HFFc6 (cell line): Measurements from ENCODE around the gene SMIM43. TPM values are rescaled to one million over a fixed set of nuclear protein-coding genes. Genes with fewer than 3 reads are reported as not detected.

Source experiments
- DNase-seq: peaks from one replicate; pipeline ENCODE4 v3.0.0-alpha.2; 2018
- H3K27ac Mint-ChIP-seq: 2 replicates; pipeline ENCODE4 v1.8.0; 2020; ENCODE audit warnings: mild to moderate bottlenecking, mixed read lengths
- H3K27me3 Mint-ChIP-seq: 2 replicates; pipeline ENCODE4 v1.8.0; 2021; ENCODE audit warnings: mild to moderate bottlenecking, moderate library complexity, mixed read lengths; ENCODE audit not compliant: insufficient read depth
- H3K36me3 Mint-ChIP-seq: 2 replicates; pipeline ENCODE4 v1.8.0; 2021; ENCODE audit warnings: low read depth, mixed read lengths
- H3K4me1 Mint-ChIP-seq: 2 replicates; pipeline ENCODE4 v1.8.0; 2020; ENCODE audit warnings: low read depth, mixed read lengths
- H3K4me3 Mint-ChIP-seq: 2 replicates; pipeline ENCODE4 v1.8.0; 2020; ENCODE audit warnings: mild to moderate bottlenecking, moderate library complexity, mixed read lengths
- H3K9me3 Mint-ChIP-seq: 2 replicates; pipeline ENCODE4 v1.8.0; 2020; ENCODE audit warnings: mild to moderate bottlenecking, mixed read lengths
- total RNA-seq, 6 experiments: library from RNA; stranded (reverse); fragmentation: NEBNext Ultra II Directional; extraction: Animal tissue kit (Norgen Biotek cat#: 25700); gene quantifications; 2 replicates in 1 of 6; 3 replicates in 5 of 6; pipeline ENCODE4 v1.2.3, GENCODE V29; 2021
- TF ChIP-seq, protein P1 (sequence below): fragments of 200-600 bp; sonication (generic); IDR thresholded peaks from 2 replicates; pipeline ENCODE4 v1.5.0; 2021; ENCODE audit warnings: antibody characterized with exemption, mild to moderate bottlenecking

SMIM43 gene
- total RNA-seq, 6 experiments from 2014 or later: 0.35 to 2.2 (median 1.5) TPM

- Mint-ChIP-seq H3K27ac (peak overlapping the region; percentile 95), H3K4me3 (no peak overlapping the region), H3K9me3 (no peaks in the 10 kb centered on the region)
These were observed 38.2 kb downstream of the SMIM43 start for GRCh38 chr4:121726642-121727268.

GRCh38 chr4:121724671-121725070 is 40.3 kb downstream of the SMIM43 start:
- peaks cover 56% of the 10 kb centered on the region for H3K4me1 Mint-ChIP-seq
- H3K27ac Mint-ChIP-seq: no peak overlapping the region
- DNase-seq: no peak
- TF ChIP-seq, protein P1, sequence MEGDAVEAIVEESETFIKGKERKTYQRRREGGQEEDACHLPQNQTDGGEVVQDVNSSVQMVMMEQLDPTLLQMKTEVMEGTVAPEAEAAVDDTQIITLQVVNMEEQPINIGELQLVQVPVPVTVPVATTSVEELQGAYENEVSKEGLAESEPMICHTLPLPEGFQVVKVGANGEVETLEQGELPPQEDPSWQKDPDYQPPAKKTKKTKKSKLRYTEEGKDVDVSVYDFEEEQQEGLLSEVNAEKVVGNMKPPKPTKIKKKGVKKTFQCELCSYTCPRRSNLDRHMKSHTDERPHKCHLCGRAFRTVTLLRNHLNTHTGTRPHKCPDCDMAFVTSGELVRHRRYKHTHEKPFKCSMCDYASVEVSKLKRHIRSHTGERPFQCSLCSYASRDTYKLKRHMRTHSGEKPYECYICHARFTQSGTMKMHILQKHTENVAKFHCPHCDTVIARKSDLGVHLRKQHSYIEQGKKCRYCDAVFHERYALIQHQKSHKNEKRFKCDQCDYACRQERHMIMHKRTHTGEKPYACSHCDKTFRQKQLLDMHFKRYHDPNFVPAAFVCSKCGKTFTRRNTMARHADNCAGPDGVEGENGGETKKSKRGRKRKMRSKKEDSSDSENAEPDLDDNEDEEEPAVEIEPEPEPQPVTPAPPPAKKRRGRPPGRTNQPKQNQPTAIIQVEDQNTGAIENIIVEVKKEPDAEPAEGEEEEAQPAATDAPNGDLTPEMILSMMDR: no peak
- no peaks in the 10 kb centered on the region for H3K9me3 Mint-ChIP-seq
- H3K36me3 Mint-ChIP-seq: 0 out of 2 replicates have a peak, but pooled peaks cover under 1% of the 10 kb centered on the region
- H3K27me3 Mint-ChIP-seq: no peaks in the 10 kb centered on the region
- no peak overlapping the region for H3K4me3 Mint-ChIP-seq

More at GRCh38 chr4:121726642-121727268, 38.2 kb downstream of the SMIM43 start:
- DNase-seq: peak; percentile 71
- peaks cover 6% of the 10 kb centered on the region for H3K27me3 Mint-ChIP-seq
- peaks cover 55% of the 10 kb centered on the region for H3K4me1 Mint-ChIP-seq
- peaks cover 8% of the 10 kb centered on the region; the same call in 1 of the 2 replicates for H3K36me3 Mint-ChIP-seq
- TF ChIP-seq, protein P1: peak; percentile 82

- Mint-ChIP-seq H3K4me1 (peaks cover 40% of the 10 kb centered on the region), H3K36me3 (no peaks in the 10 kb centered on the region), H3K27ac (no peak overlapping the region), H3K27me3 (no peaks in the 10 kb centered on the region), H3K4me3 (no peak overlapping the region), H3K9me3 (no peaks in the 10 kb centered on the region)
- TF ChIP-seq, protein P1: no peak
- no peak for DNase-seq
These were observed 43.3 kb downstream of the SMIM43 start for GRCh38 chr4:121721700-121722099.

DNA sequence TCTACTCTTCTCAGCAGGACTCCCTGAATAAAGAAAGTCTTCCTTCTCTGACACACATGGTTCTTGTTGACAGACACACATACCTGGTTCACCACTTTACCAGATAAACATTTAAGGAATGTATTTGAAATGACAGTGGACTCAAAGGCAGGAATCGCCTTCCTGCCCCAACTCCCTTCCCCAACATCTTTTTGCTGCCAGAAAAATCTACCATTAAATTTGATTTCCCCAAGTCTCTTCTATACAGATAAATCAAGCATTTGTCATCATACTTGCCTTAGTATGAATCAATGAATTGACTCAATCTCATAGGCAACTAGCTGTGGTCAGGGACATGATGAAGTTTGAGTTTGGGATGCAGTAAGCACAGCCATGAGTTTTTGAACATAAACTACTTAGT is 44.9 kb downstream of the SMIM43 start:
- Mint-ChIP-seq H3K4me3 (no peak overlapping the region), H3K27ac (no peak overlapping the region), H3K4me1 (peaks cover 24% of the 10 kb centered on the region), H3K36me3 (no peaks in the 10 kb centered on the region), H3K27me3 (no peaks in the 10 kb centered on the region), H3K9me3 (no peaks in the 10 kb centered on the region)
- TF ChIP-seq, protein P1: no peak
- no peak for DNase-seq

GRCh38 chr4:121717680-121718237 is 47.2 kb downstream of the SMIM43 start:
- H3K4me1 Mint-ChIP-seq: peaks cover 22% of the 10 kb centered on the region
- TF ChIP-seq, protein P1: no peak
- H3K27ac Mint-ChIP-seq: peak overlapping the region; percentile 71
- no peaks in the 10 kb centered on the region; the same call in 1 of the 2 replicates for H3K27me3 Mint-ChIP-seq
- H3K4me3 Mint-ChIP-seq: no peak overlapping the region
- H3K9me3 Mint-ChIP-seq: no peaks in the 10 kb centered on the region
- no peaks in the 10 kb centered on the region for H3K36me3 Mint-ChIP-seq
- DNase-seq: peak; percentile 55
